ENCODE measurements around the gene BSG. TPM values are rescaled to one million over a fixed set of nuclear protein-coding genes. Genes with fewer than 3 reads are reported as not detected.

The BSG gene
- polyA plus RNA-seq, 1 donor from 2014 or later, result 209 TPM

DNA sequence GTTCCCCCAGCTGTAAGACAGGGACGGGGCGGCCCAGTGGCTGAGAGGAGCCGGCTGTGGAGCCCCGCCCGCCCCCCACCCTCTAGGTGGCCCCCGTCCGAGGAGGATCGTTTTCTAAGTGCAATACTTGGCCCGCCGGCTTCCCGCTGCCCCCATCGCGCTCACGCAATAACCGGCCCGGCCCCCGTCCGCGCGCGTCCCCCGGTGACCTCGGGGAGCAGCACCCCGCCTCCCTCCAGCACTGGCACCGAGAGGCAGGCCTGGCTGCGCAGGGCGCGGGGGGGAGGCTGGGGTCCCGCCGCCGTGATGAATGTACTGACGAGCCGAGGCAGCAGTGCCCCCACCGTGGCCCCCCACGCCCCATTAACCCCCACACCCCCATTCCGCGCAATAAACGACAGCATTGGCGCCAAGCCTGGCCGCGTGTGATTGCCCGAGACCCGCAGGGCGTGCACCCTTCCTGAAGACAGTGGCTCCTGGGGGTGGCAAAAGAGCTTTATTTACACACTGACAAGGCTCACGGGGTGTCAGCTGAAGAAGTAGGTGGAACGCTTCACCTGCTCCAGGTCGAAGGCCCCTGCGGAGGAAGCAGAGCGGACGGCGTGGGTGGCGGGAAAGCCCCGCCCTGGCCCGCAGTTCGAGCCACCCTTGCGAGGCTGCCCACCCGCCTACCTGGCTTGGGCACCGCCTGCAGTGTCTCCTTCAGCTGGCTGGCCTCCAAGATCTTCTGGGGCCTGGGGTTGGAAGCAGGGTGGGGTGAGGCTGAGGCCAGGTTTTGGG lies 44.5 kb downstream of the BSG start:
- no peak overlapping the region for H3K4me3 ChIP-seq (ENCODE audit: low read length)
- H3K27ac ChIP-seq (ENCODE audit: low read length), result no peak overlapping the region
- H3K9me3 ChIP-seq (ENCODE audit: low read length), result no peaks in the 10 kb centered on the region
- H3K9ac ChIP-seq (ENCODE audit: low read length), result no peak overlapping the region
- no peaks in the 10 kb centered on the region for H3K27me3 ChIP-seq (ENCODE audit: insufficient read depth, low read depth, low read length)
- H3K79me2 ChIP-seq (replicated peaks; ENCODE audit: insufficient read depth, low read length), result no peaks in the 10 kb centered on the region
- H3K9me2 ChIP-seq (ENCODE audit: insufficient read depth, low read length), result no peaks in the 10 kb centered on the region
- H2AFZ ChIP-seq (ENCODE audit: low read depth, low read length), result no peak overlapping the region
- no peaks in the 10 kb centered on the region for H3F3A ChIP-seq (ENCODE audit: insufficient read depth, low read length, poor library complexity, severe bottlenecking)
- H3K4me2 ChIP-seq (ENCODE audit: low read length), result no peak overlapping the region
- H3K36me3 ChIP-seq (ENCODE audit: insufficient read depth, low read length), result no peaks in the 10 kb centered on the region
- TF ChIP-seq TAF1 (IDR thresholded peaks at IDR 0.05; ENCODE audit: low read depth), result no peak
- TF ChIP-seq POLR2AphosphoS5 (IDR thresholded peaks at IDR 0.05), result no peak
- TF ChIP-seq MXI1 (conservative IDR thresholded peaks at IDR 0.05; ENCODE audit: poor library complexity, severe bottlenecking), result no peak
- no peak for TF ChIP-seq EZH2 (IDR thresholded peaks at IDR 0.05; ENCODE audit: borderline replicate concordance, insufficient read depth, low read length, poor library complexity, severe bottlenecking)
- TF ChIP-seq SMC3 (conservative IDR thresholded peaks at IDR 0.05; ENCODE audit: poor library complexity), result no peak
- no peaks in the 10 kb centered on the region for H4K20me1 ChIP-seq (ENCODE audit: insufficient read depth)

- no peaks in the 10 kb centered on the region for H3F3A ChIP-seq (ENCODE audit: insufficient read depth, low read length, poor library complexity, severe bottlenecking)
- no peak overlapping the region for H2AFZ ChIP-seq (ENCODE audit: low read depth, low read length)
- H3K27me3 ChIP-seq (ENCODE audit: insufficient read depth, low read depth, low read length), result no peaks in the 10 kb centered on the region
- no peaks in the 10 kb centered on the region for H3K36me3 ChIP-seq (ENCODE audit: insufficient read depth, low read length)
- H4K20me1 ChIP-seq (ENCODE audit: insufficient read depth), result no peaks in the 10 kb centered on the region
- H3K27ac ChIP-seq (ENCODE audit: low read length), result no peak overlapping the region
- no peak overlapping the region for H3K9ac ChIP-seq (ENCODE audit: low read length)
- no peak overlapping the region for H3K4me3 ChIP-seq (ENCODE audit: low read length)
- H3K79me2 ChIP-seq (replicated peaks; ENCODE audit: insufficient read depth, low read length), result no peaks in the 10 kb centered on the region
- TF ChIP-seq SMC3 (conservative IDR thresholded peaks at IDR 0.05; ENCODE audit: poor library complexity) (no peak), EZH2 (IDR thresholded peaks at IDR 0.05; ENCODE audit: borderline replicate concordance, insufficient read depth, low read length, poor library complexity, severe bottlenecking) (no peak), MXI1 (conservative IDR thresholded peaks at IDR 0.05; ENCODE audit: poor library complexity, severe bottlenecking) (no peak), RAD21 (conservative IDR thresholded peaks at IDR 0.05) (no peak), TAF1 (IDR thresholded peaks at IDR 0.05; ENCODE audit: low read depth) (no peak), REST (IDR thresholded peaks at IDR 0.05; ENCODE audit: borderline replicate concordance) (no peak), EP300 (conservative IDR thresholded peaks at IDR 0.05; ENCODE audit: poor library complexity, severe bottlenecking) (no peak), POLR2AphosphoS5 (IDR thresholded peaks at IDR 0.05) (no peak)
- TF ChIP-seq, protein P1, sequence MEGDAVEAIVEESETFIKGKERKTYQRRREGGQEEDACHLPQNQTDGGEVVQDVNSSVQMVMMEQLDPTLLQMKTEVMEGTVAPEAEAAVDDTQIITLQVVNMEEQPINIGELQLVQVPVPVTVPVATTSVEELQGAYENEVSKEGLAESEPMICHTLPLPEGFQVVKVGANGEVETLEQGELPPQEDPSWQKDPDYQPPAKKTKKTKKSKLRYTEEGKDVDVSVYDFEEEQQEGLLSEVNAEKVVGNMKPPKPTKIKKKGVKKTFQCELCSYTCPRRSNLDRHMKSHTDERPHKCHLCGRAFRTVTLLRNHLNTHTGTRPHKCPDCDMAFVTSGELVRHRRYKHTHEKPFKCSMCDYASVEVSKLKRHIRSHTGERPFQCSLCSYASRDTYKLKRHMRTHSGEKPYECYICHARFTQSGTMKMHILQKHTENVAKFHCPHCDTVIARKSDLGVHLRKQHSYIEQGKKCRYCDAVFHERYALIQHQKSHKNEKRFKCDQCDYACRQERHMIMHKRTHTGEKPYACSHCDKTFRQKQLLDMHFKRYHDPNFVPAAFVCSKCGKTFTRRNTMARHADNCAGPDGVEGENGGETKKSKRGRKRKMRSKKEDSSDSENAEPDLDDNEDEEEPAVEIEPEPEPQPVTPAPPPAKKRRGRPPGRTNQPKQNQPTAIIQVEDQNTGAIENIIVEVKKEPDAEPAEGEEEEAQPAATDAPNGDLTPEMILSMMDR (IDR thresholded peaks at IDR 0.05; ENCODE audit: poor library complexity, severe bottlenecking), result no peak
- H3K9me3 ChIP-seq (ENCODE audit: low read length), result no peaks in the 10 kb centered on the region
- no peaks in the 10 kb centered on the region for H3K9me2 ChIP-seq (ENCODE audit: insufficient read depth, low read length)
- no peak overlapping the region for H3K4me2 ChIP-seq (ENCODE audit: low read length)
These were observed 45.3 kb downstream of the BSG start for GRCh38 chr19:617551-618246.

All from neural cell (in vitro differentiated cells).